CD4-positive, alpha-beta T cell treated with Interleukin-2 at 100 ng/mL for 4 hours (primary cell): Measurements from ENCODE around the gene NDUFA3.

Source experiments
- DNase-seq: peaks from one replicate; pipeline ENCODE4 v3.0.0-alpha.2; 2020; ENCODE audit warnings: low spot score

Gene NDUFA3

DNA sequence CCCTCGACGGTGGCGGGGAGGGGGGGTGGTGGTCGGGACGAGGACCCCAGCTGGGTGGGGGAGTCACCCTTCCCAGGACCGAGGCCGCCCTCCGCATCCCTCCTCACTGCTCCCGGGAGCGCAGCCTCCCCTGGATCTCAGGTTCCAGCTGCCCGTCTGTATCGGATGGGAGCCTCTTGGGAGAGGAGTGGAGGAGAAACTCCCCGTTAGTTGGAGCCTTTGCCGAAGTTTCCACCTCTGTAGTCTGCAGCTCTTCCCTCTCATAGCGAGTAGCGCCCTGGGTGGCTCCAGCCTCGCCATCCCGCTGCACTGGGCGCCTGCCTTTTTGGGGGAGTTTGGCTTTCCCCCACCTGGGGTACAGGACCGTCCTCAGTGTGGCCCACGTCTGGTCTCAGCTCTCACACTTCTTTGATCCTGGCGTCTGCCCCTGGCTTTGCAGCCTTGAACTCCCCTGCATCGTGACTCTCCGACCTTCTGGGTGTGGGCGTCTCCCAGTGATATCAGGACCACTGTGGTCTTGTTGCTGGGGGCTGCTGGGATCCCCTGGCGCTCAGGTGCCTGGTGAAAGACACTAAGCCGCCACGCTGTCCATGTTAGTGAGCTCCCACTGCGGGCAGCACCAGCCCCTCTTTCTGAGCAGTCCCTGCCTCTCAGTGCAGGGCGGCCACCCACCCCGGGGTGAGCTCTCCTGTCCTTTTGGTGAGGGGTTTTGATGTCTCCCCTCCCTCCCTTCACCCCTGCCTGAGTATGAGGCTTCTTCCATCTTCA, 36.0 kb downstream of the NDUFA3 start:
- no peak for DNase-seq

DNA sequence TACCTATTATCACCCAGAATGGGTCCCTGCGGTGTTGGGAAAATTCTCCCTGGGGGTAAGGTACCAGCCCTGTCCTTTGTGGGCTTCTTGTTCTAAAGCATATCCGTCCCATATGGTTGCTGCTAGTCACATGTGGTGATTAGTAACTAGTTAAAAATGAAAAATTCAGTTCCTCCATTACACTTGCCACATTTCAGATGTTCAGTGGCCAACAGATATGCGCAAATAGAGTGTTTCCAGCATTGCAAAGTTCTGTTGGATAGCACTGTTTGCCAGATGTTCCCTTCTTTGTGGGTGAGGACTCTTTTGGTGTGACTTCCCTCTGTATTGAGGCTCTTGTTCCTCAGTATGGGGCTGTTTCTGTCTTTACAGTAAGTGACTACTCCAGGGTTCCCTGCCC, 38.7 kb downstream of the NDUFA3 start:
- DNase-seq: no peak

DNA sequence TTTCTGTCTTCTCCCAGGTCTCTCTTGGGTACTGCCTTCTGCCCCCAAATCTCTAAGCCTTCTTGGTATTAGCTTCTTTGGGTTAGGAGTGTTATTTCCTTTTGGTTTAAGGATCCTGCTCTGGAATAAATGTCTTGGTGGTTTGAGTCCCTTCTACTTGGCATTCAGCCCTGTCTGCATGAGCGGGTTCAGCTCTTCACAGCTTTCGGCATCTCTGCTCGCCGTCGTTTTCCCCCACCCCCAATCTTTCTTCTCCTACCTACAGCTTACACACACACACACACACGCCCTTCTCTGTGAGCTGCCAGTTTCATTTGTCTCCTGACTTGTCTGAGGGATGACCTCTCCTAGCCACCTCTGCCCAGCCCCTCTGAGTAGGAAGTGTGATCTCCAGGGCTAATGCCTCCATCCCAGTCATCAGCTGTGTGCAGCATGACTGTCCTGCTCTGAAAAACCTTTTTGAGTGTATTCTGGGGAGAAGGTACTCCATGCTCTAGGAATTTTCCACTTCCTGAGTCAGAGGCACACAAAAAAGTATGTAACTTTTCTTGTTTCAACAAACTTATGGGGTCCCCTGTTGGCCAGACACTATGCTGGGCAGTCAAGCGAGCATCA, 39.6 kb downstream of the NDUFA3 start:
- DNase-seq: no peak

DNA sequence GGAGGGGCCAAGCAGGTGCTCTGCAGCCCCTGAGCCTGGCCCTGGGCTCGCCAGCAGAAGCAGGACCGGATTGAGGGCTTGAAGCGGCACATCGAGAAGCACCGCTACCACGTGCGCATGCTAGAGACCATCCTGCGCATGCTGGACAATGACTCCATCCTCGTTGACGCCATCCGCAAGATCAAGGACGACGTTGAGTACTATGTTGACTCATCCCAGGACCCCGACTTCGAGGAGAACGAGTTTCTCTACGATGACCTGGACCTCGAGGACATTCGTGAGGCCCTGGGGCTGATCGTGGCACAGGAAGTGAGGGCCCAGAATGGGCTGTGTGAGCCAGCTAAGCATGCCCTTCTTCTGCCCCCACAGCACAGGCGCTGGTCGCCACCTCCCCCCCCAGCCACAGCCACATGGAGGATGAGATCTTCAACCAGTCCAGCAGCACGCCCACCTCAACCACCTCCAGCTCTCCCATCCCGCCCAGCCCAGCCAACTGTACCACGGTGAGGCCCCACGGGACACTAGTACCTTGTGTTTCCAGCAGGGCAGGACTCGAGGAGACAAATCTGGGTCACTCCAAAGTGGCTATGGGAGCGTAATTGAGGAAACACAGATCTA, 43.0 kb downstream of the NDUFA3 start:
- DNase-seq: no peak

DNA sequence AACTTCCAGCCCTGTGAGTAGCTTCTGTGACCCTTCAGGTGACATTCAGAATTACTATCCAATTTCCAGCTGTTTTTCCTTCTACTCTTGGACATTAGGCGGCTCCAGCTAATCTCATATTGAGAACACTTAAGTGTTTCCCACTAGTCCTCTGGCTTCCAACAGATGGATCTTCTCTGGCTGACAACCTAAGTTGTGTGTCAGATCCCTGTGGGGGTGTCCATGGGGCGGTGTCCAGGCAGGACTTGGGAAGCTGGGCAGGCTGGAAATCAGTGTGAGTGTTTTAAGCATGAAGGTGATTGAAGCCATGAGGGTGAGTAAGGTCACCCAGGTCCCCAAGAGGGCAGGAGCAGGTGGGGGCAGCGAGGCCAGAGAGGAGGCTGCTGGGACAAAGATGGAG, 45.0 kb downstream of the NDUFA3 start:
- no peak for DNase-seq

DNA sequence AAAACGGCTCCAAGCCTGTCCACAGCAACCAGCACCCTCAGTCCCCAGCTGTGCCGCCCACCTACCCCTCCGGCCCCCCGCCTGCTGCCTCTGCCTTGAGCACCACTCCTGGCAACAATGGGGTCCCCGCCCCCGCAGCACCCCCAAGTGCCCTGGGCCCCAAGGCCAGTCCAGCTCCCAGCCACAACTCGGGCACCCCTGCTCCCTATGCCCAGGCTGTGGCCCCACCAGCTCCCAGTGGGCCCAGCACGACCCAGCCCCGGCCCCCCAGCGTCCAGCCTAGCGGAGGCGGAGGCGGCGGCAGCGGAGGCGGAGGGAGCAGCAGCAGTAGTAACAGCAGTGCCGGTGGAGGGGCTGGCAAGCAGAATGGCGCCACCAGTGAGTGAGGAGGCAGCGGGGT, 45.5 kb downstream of the NDUFA3 start:
- DNase-seq: no peak

DNA sequence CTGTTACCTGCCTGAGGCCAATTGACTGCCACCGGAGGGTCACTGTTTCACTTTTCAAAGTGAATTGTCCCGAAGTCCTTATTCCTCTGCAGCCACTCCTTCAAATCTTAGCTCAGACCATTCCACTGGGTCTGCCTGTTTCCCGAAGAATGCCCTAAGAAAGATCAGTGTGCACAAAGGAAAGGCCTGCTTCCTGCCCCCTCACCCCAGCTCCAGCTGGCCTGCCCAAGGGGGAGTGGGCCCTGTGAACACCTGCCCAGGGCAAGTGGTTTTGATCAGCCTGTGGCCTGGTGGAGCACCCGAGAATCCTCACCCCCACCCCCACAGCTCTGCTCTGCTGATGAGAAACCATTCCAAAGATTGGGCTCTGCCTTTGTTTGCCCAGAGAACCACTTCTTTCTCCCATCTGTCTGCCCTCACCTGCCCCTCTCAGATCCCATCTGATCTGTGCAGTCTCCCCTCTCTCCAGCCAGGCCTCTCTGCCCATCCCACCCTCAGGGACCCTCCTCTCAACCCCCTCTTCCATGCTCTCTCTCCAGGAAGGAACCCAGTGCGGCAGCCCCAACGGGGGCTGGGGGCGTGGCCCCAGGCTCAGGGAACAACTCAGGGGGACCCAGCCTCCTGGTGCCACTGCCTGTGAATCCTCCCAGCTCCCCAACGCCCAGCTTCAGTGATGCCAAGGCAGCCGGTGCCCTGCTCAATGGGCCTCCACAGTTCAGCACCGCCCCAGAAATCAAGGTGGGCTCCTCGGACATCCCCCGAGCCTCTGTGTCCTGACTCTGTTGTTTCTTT, 46.6 kb downstream of the NDUFA3 start:
- DNase-seq: no peak

DNA sequence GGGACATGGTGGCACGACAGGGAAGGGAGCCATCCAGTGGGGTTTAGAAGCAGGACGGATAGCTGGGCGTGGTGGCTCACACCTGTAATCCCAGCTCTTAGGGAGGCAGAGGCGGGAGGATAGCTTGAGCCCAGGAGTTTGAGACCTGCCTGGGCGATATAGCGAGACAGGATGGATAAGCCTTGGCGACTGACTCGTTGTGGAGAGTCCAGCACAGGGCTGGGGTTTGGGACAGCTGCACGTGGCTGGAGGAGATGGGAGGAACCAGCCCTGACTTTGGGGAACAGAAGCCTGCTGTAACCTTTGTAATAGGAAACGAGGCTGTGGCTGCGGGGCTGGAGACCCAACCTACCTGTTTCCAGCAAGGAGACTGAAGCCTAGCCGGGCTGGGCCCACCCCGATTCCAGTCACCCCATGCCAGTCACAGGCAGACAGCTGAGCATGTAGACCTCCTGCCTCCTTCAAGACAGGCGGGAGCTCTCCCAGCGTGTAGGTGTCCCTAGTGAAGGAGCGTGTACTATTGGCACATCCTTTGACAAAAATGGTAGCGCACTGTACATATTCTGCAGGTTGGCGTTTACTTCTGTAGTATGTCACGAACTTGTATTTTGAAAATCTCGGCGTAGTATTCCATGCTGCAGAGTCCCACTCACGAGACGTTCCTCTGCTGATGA, 48.8 kb downstream of the NDUFA3 start:
- no peak for DNase-seq

DNA sequence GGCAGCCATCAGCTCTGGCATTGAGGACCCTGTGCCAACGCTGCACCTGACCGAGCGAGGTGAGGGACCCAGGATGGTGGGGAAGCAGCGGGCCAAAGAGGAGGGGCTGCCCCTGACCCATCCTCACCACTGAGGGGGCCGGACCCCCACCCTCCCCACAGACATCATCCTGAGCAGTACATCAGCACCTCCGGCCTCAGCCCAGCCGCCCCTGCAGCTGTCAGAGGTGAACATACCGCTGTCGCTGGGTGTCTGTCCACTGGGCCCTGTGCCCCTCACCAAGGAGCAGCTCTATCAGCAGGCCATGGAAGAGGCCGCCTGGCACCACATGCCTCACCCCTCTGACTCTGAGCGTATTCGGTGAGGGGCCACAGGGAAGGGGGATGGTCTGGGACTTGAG, 49.6 kb downstream of the NDUFA3 start:
- DNase-seq: no peak

DNA sequence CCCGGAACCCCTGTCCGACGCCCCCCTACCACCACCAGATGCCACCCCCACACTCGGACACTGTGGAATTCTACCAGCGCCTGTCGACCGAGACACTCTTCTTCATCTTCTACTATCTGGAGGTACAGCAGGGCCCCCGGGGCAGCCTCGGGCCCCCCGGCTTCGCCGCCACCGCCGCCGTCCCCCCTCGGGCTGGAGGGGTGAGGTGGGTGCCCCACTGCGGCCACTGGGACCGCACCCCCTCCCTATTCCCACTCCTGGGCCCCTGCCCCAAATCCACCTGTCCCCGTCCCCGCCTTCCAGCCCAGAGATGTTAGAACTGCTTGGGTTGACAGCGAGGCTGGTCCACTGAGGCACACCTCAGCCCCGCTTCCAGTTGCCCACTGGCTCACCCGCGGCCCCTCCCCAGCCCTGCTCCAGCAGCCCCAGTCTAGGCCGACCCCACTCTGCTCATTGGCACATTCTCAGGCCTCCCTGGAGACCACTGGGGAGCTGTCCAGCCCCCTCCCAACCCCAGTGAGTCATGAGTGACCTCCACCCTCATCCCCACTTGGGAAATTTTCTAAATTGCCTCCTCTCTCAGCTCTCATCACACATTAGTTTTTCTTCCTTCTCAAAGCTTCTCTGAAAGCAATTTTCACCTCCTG, 50.3 kb downstream of the NDUFA3 start:
- no peak for DNase-seq

DNA sequence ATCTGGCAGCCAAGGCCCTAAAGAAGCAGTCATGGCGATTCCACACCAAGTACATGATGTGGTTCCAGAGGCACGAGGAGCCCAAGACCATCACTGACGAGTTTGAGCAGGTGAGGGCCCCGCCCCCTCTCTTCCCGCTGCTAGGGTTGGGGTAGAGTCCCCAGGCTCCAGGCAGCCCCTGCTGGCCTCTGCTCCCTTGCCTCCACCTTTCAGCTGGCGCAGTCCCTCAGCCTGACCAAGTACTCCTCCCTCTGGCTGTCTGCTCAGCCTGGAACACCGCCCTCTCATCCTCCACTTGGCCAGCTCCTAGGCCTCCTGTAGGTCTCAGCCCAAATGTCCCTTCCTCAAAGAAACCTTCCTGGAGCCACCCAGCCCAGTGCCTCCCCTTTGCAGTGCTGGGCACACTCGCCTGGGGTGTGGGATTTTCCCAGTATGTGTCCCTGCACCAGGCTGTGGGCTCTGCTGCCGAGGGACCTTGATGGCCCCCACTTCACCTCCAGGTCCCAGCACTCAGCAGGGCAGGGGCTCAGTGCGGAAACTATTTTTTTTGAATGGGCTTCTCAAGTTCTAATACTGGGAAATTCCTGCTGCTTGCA, 51.2 kb downstream of the NDUFA3 start:
- no peak for DNase-seq

DNA sequence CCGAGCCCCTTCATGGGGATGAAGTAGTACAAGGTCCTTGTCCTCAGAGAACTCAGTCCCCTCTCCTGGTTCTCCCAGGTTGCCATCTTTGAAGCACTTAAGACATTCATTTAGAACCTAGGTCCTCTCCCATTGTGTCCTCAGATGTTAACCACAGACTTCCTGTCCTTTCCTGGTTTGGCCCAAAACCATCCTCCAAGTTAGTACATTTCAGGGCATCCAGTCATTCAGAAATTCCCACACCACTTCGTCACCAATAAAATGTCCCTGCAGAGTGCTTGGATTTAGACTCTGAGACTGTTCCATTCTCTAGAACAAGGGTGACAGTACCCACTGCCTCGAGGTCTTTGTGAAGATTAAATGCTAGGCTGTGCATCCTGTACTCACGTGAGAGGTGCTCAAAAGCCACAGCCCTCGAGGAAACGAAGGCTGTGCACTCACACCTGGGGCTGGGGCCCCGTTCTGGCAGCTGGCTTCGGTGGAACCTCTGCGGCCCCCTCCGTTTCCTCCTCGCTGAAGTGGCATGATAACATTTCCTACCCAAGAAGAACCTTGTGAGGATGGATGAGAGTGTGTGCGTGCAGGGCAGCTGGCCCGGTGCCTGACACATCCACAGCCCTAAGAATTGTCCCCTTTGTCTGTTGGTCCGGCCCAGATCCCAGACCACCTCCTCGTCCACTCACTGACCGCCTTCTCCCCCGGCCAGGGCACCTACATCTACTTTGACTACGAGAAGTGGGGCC, 52.1 kb downstream of the NDUFA3 start:
- peak; percentile 18 for DNase-seq

DNA sequence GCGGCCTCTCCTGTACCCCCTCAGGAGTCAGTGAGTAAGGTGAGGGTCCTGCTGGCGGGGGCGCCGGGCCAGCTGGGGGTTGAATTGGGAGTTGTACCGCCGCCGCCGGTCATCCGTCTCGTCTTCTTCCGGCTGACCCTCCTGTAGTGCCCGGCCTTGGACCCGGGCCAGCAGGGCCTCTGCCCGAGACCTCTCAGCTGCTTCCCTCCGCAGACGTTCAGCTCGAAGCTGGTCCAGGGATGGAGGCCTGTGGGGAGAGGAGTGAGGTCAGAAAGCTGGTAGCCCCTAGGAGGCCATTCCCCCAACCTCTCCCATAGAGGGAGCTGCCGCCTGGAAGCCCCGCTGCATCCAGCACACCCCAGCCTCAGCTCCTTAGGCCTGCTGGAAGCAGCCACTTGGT, 53.0 kb downstream of the NDUFA3 start:
- DNase-seq: no peak

DNA sequence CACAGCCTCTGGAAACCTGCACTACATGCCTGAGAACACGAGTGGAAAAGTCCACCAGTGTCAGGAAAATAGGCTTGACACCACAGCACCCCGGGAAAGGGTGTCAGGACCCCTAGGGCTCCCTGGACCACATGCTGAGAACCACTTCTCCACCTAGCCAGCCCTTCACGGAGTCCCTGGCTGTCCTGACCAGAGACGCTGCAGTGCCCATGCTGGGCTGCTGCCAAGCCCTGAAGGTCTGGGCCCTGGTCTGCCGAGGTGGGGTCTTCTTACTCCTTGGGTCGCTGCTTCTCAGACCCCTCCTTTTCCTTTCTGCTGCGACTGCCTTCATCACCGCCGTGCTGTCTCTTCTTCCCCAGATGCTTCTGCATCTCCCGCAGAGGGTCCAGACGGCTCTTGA, 53.8 kb downstream of the NDUFA3 start:
- no peak for DNase-seq

DNA sequence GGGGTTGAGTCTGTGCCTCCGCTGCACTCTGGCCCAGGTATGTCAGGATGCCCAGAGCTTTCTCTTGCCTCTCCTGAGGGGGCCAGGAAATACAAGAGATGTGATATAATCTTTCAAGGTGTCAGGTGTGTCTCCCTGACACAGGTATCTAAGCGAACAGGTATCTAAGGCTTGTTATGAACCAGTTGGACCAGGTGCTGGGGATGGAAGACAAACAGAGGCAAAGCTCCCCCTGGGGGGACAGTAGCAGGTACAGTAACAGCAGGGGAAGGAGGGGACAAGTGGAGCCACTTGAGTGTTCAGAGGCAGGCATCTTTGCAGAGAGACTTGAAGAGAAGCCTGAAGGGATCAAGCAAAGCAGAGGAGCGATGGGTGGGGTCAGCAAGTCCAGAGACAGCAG, 54.3 kb downstream of the NDUFA3 start:
- no peak for DNase-seq
